HCT116 (cell line): ENCODE measurements around the gene TRRAP. TPM values are rescaled to one million over a fixed set of nuclear protein-coding genes. Genes with fewer than 3 reads are reported as not detected.

Experiments used
- ATAC-seq: fragments of 200-7000 bp; cut with Tn5 transposase; 2 replicates; pipeline ENCODE4 v1.9.1; 2020; ENCODE audit warnings: mild to moderate bottlenecking, moderate library complexity
- BruUV-seq: library from RNA; stranded (reverse); fragments of 400-500 nt; replicated peaks from 2 replicates; lab custom pipeline; 2021; lab: Mats Ljungman, UMichigan
- CTCF ChIA-PET: fragments of 300-600 bp; sonication (Branson Sonifier 250); formaldehyde crosslinking; loops from one replicate; lab custom pipeline; 2021; ENCODE audit warnings: antibody characterized with exemption; lab: Charles Lee
- POLR2A ChIA-PET: fragments of 300-600, 350-600 bp; sonication (Branson Sonifier 250); formaldehyde crosslinking; loops from one replicate; lab custom pipeline; 2021; ENCODE audit warnings: antibody characterized with exemption; lab: Charles Lee
- RAD21 ChIA-PET, 2 experiments: fragments of 300-600 bp; sonication (Branson Sonifier 250); formaldehyde crosslinking; loops; one replicate each; lab custom pipeline; 2023; ENCODE audit warnings: low total read pairs in 2 of 2; ENCODE audit not compliant: uncharacterized antibody in 2 of 2, unreplicated experiment in 2 of 2, low non-redundant PET in 1 of 2; lab: Charles Lee
- DNase-seq: peaks from one replicate; pipeline ENCODE4 v3.0.0-alpha.2; 2010; ENCODE audit warnings: low read depth, low spot score
- H2AFZ ChIP-seq: fragments of 200-600 bp; shearing (Covaris generic), sonication (generic); 2 replicates; pipeline ENCODE4 v1.6.1; 2017; ENCODE audit warnings: low read depth, mixed run types, mixed read lengths, antibody characterized with exemption, low read length; ENCODE audit not compliant: poor library complexity, severe bottlenecking
- H3K27ac ChIP-seq: 2 replicates; pipeline ENCODE4 v1.5.1; 2012; ENCODE audit warnings: low read depth, low read length
- H3K27me3 ChIP-seq: fragments of 200-600 bp; sonication (generic); 2 replicates; pipeline ENCODE4 v1.6.1; 2016; ENCODE audit warnings: mixed run types, low read length, mixed read lengths; ENCODE audit not compliant: insufficient read depth
- H3K36me3 ChIP-seq, 2 experiments: fragments of 200-500 bp in 1 of 2; fragments of 200-600 bp in 1 of 2; sonication (Bioruptor generic) in 1 of 2; sonication (generic) in 1 of 2; 2 replicates each; pipeline versions ENCODE4 v1.5.1 to v1.6.1; 2014 to 2016; ENCODE audit warnings: low read length in 2 of 2, inconsistent platforms in 1 of 2, mixed read lengths in 1 of 2, mixed run types in 1 of 2; ENCODE audit not compliant: insufficient read depth in 2 of 2, control insufficient read depth in 1 of 2
- H3K4me1 ChIP-seq, 2 experiments: fragments of 200-600 bp in 1 of 2; sonication (generic) in 1 of 2; 2 replicates each; pipeline versions ENCODE4 v1.5.1 to v1.6.1; 2012 to 2017; ENCODE audit warnings: low read length in 2 of 2, inconsistent platforms in 1 of 2, mild to moderate bottlenecking in 1 of 2, mixed read lengths in 1 of 2, mixed run types in 1 of 2, moderate library complexity in 1 of 2; ENCODE audit not compliant: insufficient read depth in 2 of 2, control insufficient read depth in 1 of 2
- H3K4me2 ChIP-seq: fragments of 200-600 bp; sonication (generic); 2 replicates; pipeline ENCODE4 v1.6.1; 2017; ENCODE audit warnings: mixed run types, low read length, mixed read lengths
- H3K4me3 ChIP-seq, 2 experiments: fragments of 200-600 bp in 1 of 2; sonication (generic) in 1 of 2; replicated peaks in 1 of 2; 2 replicates each; pipeline ENCODE4 v1.5.1; 2011 to 2016; ENCODE audit warnings: low read length in 2 of 2, control low read depth in 1 of 2, low read depth in 1 of 2, mild to moderate bottlenecking in 1 of 2, mixed read lengths in 1 of 2, mixed run types in 1 of 2
- H3K79me2 ChIP-seq: fragments of 200-600 bp; sonication (generic); 2 replicates; pipeline ENCODE4 v1.6.1; 2017; ENCODE audit warnings: mild to moderate bottlenecking, mixed run types, low read length, moderate library complexity, mixed read lengths; ENCODE audit not compliant: insufficient read depth
- H3K9ac ChIP-seq: fragments of 200-600 bp; sonication (generic); 2 replicates; pipeline ENCODE4 v1.6.1; 2016; ENCODE audit warnings: low read length, mixed read lengths
- H3K9me2 ChIP-seq: fragments of 200-600 bp; sonication (generic), shearing (Covaris generic); 2 replicates; pipeline ENCODE4 v1.6.1; 2017; ENCODE audit warnings: mixed run types, mild to moderate bottlenecking, moderate library complexity; ENCODE audit not compliant: insufficient read depth
- H3K9me3 ChIP-seq, 2 experiments: fragments of 200-500 bp in 1 of 2; fragments of 200-600 bp in 1 of 2; sonication (Bioruptor generic) in 1 of 2; sonication (generic) in 1 of 2; 2 replicates each; pipeline ENCODE4 v1.6.1; 2014 to 2017; ENCODE audit warnings: low read length in 2 of 2, mixed read lengths in 2 of 2, inconsistent platforms in 1 of 2, low read depth in 1 of 2, mild to moderate bottlenecking in 1 of 2, mixed run types in 1 of 2, moderate library complexity in 1 of 2; ENCODE audit not compliant: control insufficient read depth in 1 of 2, insufficient read depth in 1 of 2
- H4K20me1 ChIP-seq: fragments of 200-600 bp; sonication (generic), shearing (Covaris generic); 2 replicates; pipeline ENCODE4 v1.6.1; 2017; ENCODE audit warnings: mixed run types, mild to moderate bottlenecking, moderate library complexity; ENCODE audit not compliant: insufficient read depth
- ATF3 ChIP-seq: IDR thresholded peaks from 2 replicates; pipeline ENCODE4 v1.6.1; 2012
- CEBPB ChIP-seq: IDR thresholded peaks from 2 replicates; pipeline ENCODE4 v1.6.1; 2012; ENCODE audit warnings: low read depth
- CTCF ChIP-seq, 3 experiments: fragments of 200-600 bp in 1 of 3; sonication (generic) in 1 of 3; IDR thresholded peaks in 2 of 3; conservative IDR thresholded peaks in 1 of 3; 2 replicates each; pipeline ENCODE4 v1.5.1; 2012 to 2017; ENCODE audit warnings: low read depth in 2 of 3, low read length in 2 of 3, antibody characterized with exemption in 1 of 3, borderline replicate concordance in 1 of 3, control low read depth in 1 of 3, mild to moderate bottlenecking in 1 of 3, mixed read lengths in 1 of 3, mixed run types in 1 of 3, moderate library complexity in 1 of 3; ENCODE audit not compliant: insufficient read depth in 1 of 3
- EGR1 ChIP-seq: IDR thresholded peaks from 2 replicates; pipeline ENCODE4 v1.6.1; 2012; ENCODE audit warnings: low read depth
- EZH2 ChIP-seq: fragments of 200-600 bp; sonication (generic); IDR thresholded peaks from 2 replicates; pipeline ENCODE4 v1.6.1; 2017; ENCODE audit warnings: antibody characterized with exemption, mixed run types
- EZH2phosphoT487 ChIP-seq: fragments of 200-600 bp; IDR thresholded peaks from 2 replicates; pipeline ENCODE4 v1.6.1; 2018; ENCODE audit warnings: antibody characterized with exemption, borderline replicate concordance
- MAX ChIP-seq: IDR thresholded peaks from 2 replicates; pipeline ENCODE4 v1.6.1; 2012
- POLR2A ChIP-seq: IDR thresholded peaks from 2 replicates; pipeline ENCODE4 v1.7.0; 2011; ENCODE audit warnings: borderline replicate concordance; ENCODE audit not compliant: insufficient read depth, insufficient read length; ENCODE audit errors: extremely low read depth
- RAD21 ChIP-seq: IDR thresholded peaks from 2 replicates; pipeline ENCODE4 v1.6.1; 2012; ENCODE audit warnings: low read depth, mild to moderate bottlenecking
- REST ChIP-seq: IDR thresholded peaks from 2 replicates; pipeline ENCODE4 v1.6.1; 2012; ENCODE audit warnings: low read depth
- SP1 ChIP-seq: IDR thresholded peaks from 2 replicates; pipeline ENCODE4 v1.6.1; 2012; ENCODE audit warnings: low read depth
- SRF ChIP-seq: IDR thresholded peaks from 2 replicates; pipeline ENCODE4 v1.6.1; 2012; ENCODE audit warnings: low read depth
- TCF7L2 ChIP-seq: IDR thresholded peaks from 2 replicates; pipeline ENCODE4 v1.7.0; 2011; ENCODE audit warnings: borderline replicate concordance, inconsistent platforms; ENCODE audit not compliant: insufficient read depth, insufficient read length; ENCODE audit errors: extremely low read depth
- ZBTB33 ChIP-seq: IDR thresholded peaks from 2 replicates; pipeline ENCODE4 v1.6.1; 2011; ENCODE audit warnings: mild to moderate bottlenecking, low read length, moderate library complexity; ENCODE audit not compliant: insufficient replicate concordance; ENCODE audit errors: extremely low read depth
- intact Hi-C: fragments of 100-400 bp; cut with micrococcal nuclease; formaldehyde crosslinking; loops from 2 replicates; pipeline ENCODE4 v1.10.0; 2022
- total RNA-seq: library from RNA; stranded (reverse); gene quantifications from one replicate; pipeline ENCODE4 v1.2.1, GENCODE V29; 2021; ENCODE audit not compliant: unreplicated experiment

Gene TRRAP
- total RNA-seq, 1 experiment from 2014 or later, result 44.5 TPM

GRCh38 chr7:98956937-98957336 lies 78.6 kb downstream of the TRRAP start:
- DNase-seq (no peak), ATAC-seq (no peak)
- CTCF ChIA-PET, result no interaction called here
- no peaks in the 10 kb centered on the region for H3K79me2 ChIP-seq
- no peak overlapping the region for H3K9ac ChIP-seq
- no peak overlapping the region for H3K4me3 ChIP-seq
- H3K4me2 ChIP-seq, result no peak overlapping the region
- no peaks in the 10 kb centered on the region for H3K9me2 ChIP-seq
- no peaks in the 10 kb centered on the region for H3K4me1 ChIP-seq
- peaks cover 46 to 64% of the 10 kb centered on the region in 2 experiments; a peak in 3 of 4 replicates for H3K36me3 ChIP-seq
- RAD21 ChIA-PET, result no interaction called here
- H4K20me1 ChIP-seq, result peaks cover 3% of the 10 kb centered on the region; the same call in 1 of the 2 replicates
- no peak overlapping the region for H3K27ac ChIP-seq
- no peak for TF ChIP-seq POLR2A
- no peak for TF ChIP-seq ZBTB33
- no peak for TF ChIP-seq TCF7L2
- no peak for TF ChIP-seq RAD21
- no peak for TF ChIP-seq MAX
- TF ChIP-seq CTCF (IDR thresholded peaks at IDR 0.05 in 2 of 3, conservative IDR thresholded peaks at IDR 0.05 in 1 of 3; ENCODE audit: borderline replicate concordance in 1 of 3, insufficient read depth in 1 of 3, low read depth in 2 of 3, low read length in 2 of 3), result no peak
- no peak for TF ChIP-seq EGR1
- no peak for TF ChIP-seq EZH2
- TF ChIP-seq SRF, result no peak
- no peak for TF ChIP-seq ATF3
- no peak for TF ChIP-seq CEBPB
- no peak for TF ChIP-seq EZH2phosphoT487
- TF ChIP-seq REST, result no peak
- TF ChIP-seq SP1, result no peak
- intact Hi-C loops, result no loop called here
- H3K9me3 ChIP-seq, result no peaks in the 10 kb centered on the region
- POLR2A ChIA-PET, result no interaction called here
- H3K27me3 ChIP-seq, result no peaks in the 10 kb centered on the region
- H2AFZ ChIP-seq, result no peak overlapping the region
- BruUV-seq, result no TSS peak
